HCT116 (cell line): Measurements from ENCODE around the gene HPS5. TPM values are rescaled to one million over a fixed set of nuclear protein-coding genes. Genes with fewer than 3 reads are reported as not detected.
"Not testable (repeated sequence)": the region's sequence is repeated elsewhere in the genome, so short reads cannot be mapped to it uniquely, and the experiment has no call there.

Experiments used
- ATAC-seq: fragments of 200-7000 bp; cut with Tn5 transposase; 2 replicates; pipeline ENCODE4 v1.9.1; 2020; ENCODE audit warnings: mild to moderate bottlenecking, moderate library complexity
- BruUV-seq: library from RNA; stranded (reverse); fragments of 400-500 nt; replicated peaks from 2 replicates; lab custom pipeline; 2021; lab: Mats Ljungman, UMichigan
- CTCF ChIA-PET: fragments of 300-600 bp; sonication (Branson Sonifier 250); formaldehyde crosslinking; loops from one replicate; lab custom pipeline; 2021; ENCODE audit warnings: antibody characterized with exemption; lab: Charles Lee
- POLR2A ChIA-PET: fragments of 300-600, 350-600 bp; sonication (Branson Sonifier 250); formaldehyde crosslinking; loops from one replicate; lab custom pipeline; 2021; ENCODE audit warnings: antibody characterized with exemption; lab: Charles Lee
- RAD21 ChIA-PET, 2 experiments: fragments of 300-600 bp; sonication (Branson Sonifier 250); formaldehyde crosslinking; loops; one replicate each; lab custom pipeline; 2023; ENCODE audit warnings: low total read pairs in 2 of 2; ENCODE audit not compliant: uncharacterized antibody in 2 of 2, unreplicated experiment in 2 of 2, low non-redundant PET in 1 of 2; lab: Charles Lee
- DNase-seq: peaks from one replicate; pipeline ENCODE4 v3.0.0-alpha.2; 2010; ENCODE audit warnings: low read depth, low spot score
- H2AFZ ChIP-seq: fragments of 200-600 bp; shearing (Covaris generic), sonication (generic); 2 replicates; pipeline ENCODE4 v1.6.1; 2017; ENCODE audit warnings: low read depth, mixed run types, mixed read lengths, antibody characterized with exemption, low read length; ENCODE audit not compliant: poor library complexity, severe bottlenecking
- H3K27ac ChIP-seq: 2 replicates; pipeline ENCODE4 v1.5.1; 2012; ENCODE audit warnings: low read depth, low read length
- H3K27me3 ChIP-seq: fragments of 200-600 bp; sonication (generic); 2 replicates; pipeline ENCODE4 v1.6.1; 2016; ENCODE audit warnings: mixed run types, low read length, mixed read lengths; ENCODE audit not compliant: insufficient read depth
- H3K36me3 ChIP-seq, 2 experiments: fragments of 200-500 bp in 1 of 2; fragments of 200-600 bp in 1 of 2; sonication (Bioruptor generic) in 1 of 2; sonication (generic) in 1 of 2; 2 replicates each; pipeline versions ENCODE4 v1.5.1 to v1.6.1; 2014 to 2016; ENCODE audit warnings: low read length in 2 of 2, inconsistent platforms in 1 of 2, mixed read lengths in 1 of 2, mixed run types in 1 of 2; ENCODE audit not compliant: insufficient read depth in 2 of 2, control insufficient read depth in 1 of 2
- H3K4me1 ChIP-seq, 2 experiments: fragments of 200-600 bp in 1 of 2; sonication (generic) in 1 of 2; 2 replicates each; pipeline versions ENCODE4 v1.5.1 to v1.6.1; 2012 to 2017; ENCODE audit warnings: low read length in 2 of 2, inconsistent platforms in 1 of 2, mild to moderate bottlenecking in 1 of 2, mixed read lengths in 1 of 2, mixed run types in 1 of 2, moderate library complexity in 1 of 2; ENCODE audit not compliant: insufficient read depth in 2 of 2, control insufficient read depth in 1 of 2
- H3K4me2 ChIP-seq: fragments of 200-600 bp; sonication (generic); 2 replicates; pipeline ENCODE4 v1.6.1; 2017; ENCODE audit warnings: mixed run types, low read length, mixed read lengths
- H3K4me3 ChIP-seq, 2 experiments: fragments of 200-600 bp in 1 of 2; sonication (generic) in 1 of 2; replicated peaks in 1 of 2; 2 replicates each; pipeline ENCODE4 v1.5.1; 2011 to 2016; ENCODE audit warnings: low read length in 2 of 2, control low read depth in 1 of 2, low read depth in 1 of 2, mild to moderate bottlenecking in 1 of 2, mixed read lengths in 1 of 2, mixed run types in 1 of 2
- H3K79me2 ChIP-seq: fragments of 200-600 bp; sonication (generic); 2 replicates; pipeline ENCODE4 v1.6.1; 2017; ENCODE audit warnings: mild to moderate bottlenecking, mixed run types, low read length, moderate library complexity, mixed read lengths; ENCODE audit not compliant: insufficient read depth
- H3K9ac ChIP-seq: fragments of 200-600 bp; sonication (generic); 2 replicates; pipeline ENCODE4 v1.6.1; 2016; ENCODE audit warnings: low read length, mixed read lengths
- H3K9me2 ChIP-seq: fragments of 200-600 bp; sonication (generic), shearing (Covaris generic); 2 replicates; pipeline ENCODE4 v1.6.1; 2017; ENCODE audit warnings: mixed run types, mild to moderate bottlenecking, moderate library complexity; ENCODE audit not compliant: insufficient read depth
- H3K9me3 ChIP-seq, 2 experiments: fragments of 200-500 bp in 1 of 2; fragments of 200-600 bp in 1 of 2; sonication (Bioruptor generic) in 1 of 2; sonication (generic) in 1 of 2; 2 replicates each; pipeline ENCODE4 v1.6.1; 2014 to 2017; ENCODE audit warnings: low read length in 2 of 2, mixed read lengths in 2 of 2, inconsistent platforms in 1 of 2, low read depth in 1 of 2, mild to moderate bottlenecking in 1 of 2, mixed run types in 1 of 2, moderate library complexity in 1 of 2; ENCODE audit not compliant: control insufficient read depth in 1 of 2, insufficient read depth in 1 of 2
- H4K20me1 ChIP-seq: fragments of 200-600 bp; sonication (generic), shearing (Covaris generic); 2 replicates; pipeline ENCODE4 v1.6.1; 2017; ENCODE audit warnings: mixed run types, mild to moderate bottlenecking, moderate library complexity; ENCODE audit not compliant: insufficient read depth
- CBX3 ChIP-seq: IDR thresholded peaks from 2 replicates; pipeline ENCODE4 v1.6.1; 2012; ENCODE audit warnings: low read depth
- CEBPB ChIP-seq: IDR thresholded peaks from 2 replicates; pipeline ENCODE4 v1.6.1; 2012; ENCODE audit warnings: low read depth
- ELF1 ChIP-seq: IDR thresholded peaks from 2 replicates; pipeline ENCODE4 v1.6.1; 2012; ENCODE audit warnings: low read depth, borderline replicate concordance
- EZH2 ChIP-seq: fragments of 200-600 bp; sonication (generic); IDR thresholded peaks from 2 replicates; pipeline ENCODE4 v1.6.1; 2017; ENCODE audit warnings: antibody characterized with exemption, mixed run types
- EZH2phosphoT487 ChIP-seq: fragments of 200-600 bp; IDR thresholded peaks from 2 replicates; pipeline ENCODE4 v1.6.1; 2018; ENCODE audit warnings: antibody characterized with exemption, borderline replicate concordance
- MAX ChIP-seq: IDR thresholded peaks from 2 replicates; pipeline ENCODE4 v1.6.1; 2012
- POLR2AphosphoS5 ChIP-seq: IDR thresholded peaks from 2 replicates; pipeline ENCODE4 v1.6.1; 2011; ENCODE audit warnings: mild to moderate bottlenecking, low read depth, low read length, moderate library complexity
- RAD21 ChIP-seq: IDR thresholded peaks from 2 replicates; pipeline ENCODE4 v1.6.1; 2012; ENCODE audit warnings: low read depth, mild to moderate bottlenecking
- SIN3A ChIP-seq: IDR thresholded peaks from 2 replicates; pipeline ENCODE4 v1.6.1; 2012; ENCODE audit warnings: low read depth
- SP1 ChIP-seq: IDR thresholded peaks from 2 replicates; pipeline ENCODE4 v1.6.1; 2012; ENCODE audit warnings: low read depth
- TCF7L2 ChIP-seq: IDR thresholded peaks from 2 replicates; pipeline ENCODE4 v1.7.0; 2011; ENCODE audit warnings: borderline replicate concordance, inconsistent platforms; ENCODE audit not compliant: insufficient read depth, insufficient read length; ENCODE audit errors: extremely low read depth
- ZFX ChIP-seq: fragments of 450-650 bp; IDR thresholded peaks from 2 replicates; pipeline ENCODE4 v1.6.1; 2017
- ZNF274 ChIP-seq: fragments of 200-500 bp; sonication (Bioruptor generic); IDR thresholded peaks from 2 replicates; pipeline ENCODE4 v1.6.1; 2014; ENCODE audit warnings: mild to moderate bottlenecking, low read depth, low read length, inconsistent platforms
- intact Hi-C: fragments of 100-400 bp; cut with micrococcal nuclease; formaldehyde crosslinking; loops from 2 replicates; pipeline ENCODE4 v1.10.0; 2022
- total RNA-seq: library from RNA; stranded (reverse); gene quantifications from one replicate; pipeline ENCODE4 v1.2.1, GENCODE V29; 2021; ENCODE audit not compliant: unreplicated experiment
- TF ChIP-seq, protein P1 (sequence below): IDR thresholded peaks from 2 replicates; pipeline ENCODE4 v1.6.1; 2012; ENCODE audit warnings: low read depth
- TF ChIP-seq, protein P2 (sequence below), 3 experiments: fragments of 200-600 bp in 1 of 3; sonication (generic) in 1 of 3; IDR thresholded peaks in 2 of 3; conservative IDR thresholded peaks in 1 of 3; 2 replicates each; pipeline ENCODE4 v1.5.1; 2012 to 2017; ENCODE audit warnings: low read depth in 2 of 3, low read length in 2 of 3, antibody characterized with exemption in 1 of 3, borderline replicate concordance in 1 of 3, control low read depth in 1 of 3, mild to moderate bottlenecking in 1 of 3, mixed read lengths in 1 of 3, mixed run types in 1 of 3, moderate library complexity in 1 of 3; ENCODE audit not compliant: insufficient read depth in 1 of 3

Gene HPS5
- total RNA-seq, 1 experiment from 2014 or later, result 19.6 TPM

DNA sequence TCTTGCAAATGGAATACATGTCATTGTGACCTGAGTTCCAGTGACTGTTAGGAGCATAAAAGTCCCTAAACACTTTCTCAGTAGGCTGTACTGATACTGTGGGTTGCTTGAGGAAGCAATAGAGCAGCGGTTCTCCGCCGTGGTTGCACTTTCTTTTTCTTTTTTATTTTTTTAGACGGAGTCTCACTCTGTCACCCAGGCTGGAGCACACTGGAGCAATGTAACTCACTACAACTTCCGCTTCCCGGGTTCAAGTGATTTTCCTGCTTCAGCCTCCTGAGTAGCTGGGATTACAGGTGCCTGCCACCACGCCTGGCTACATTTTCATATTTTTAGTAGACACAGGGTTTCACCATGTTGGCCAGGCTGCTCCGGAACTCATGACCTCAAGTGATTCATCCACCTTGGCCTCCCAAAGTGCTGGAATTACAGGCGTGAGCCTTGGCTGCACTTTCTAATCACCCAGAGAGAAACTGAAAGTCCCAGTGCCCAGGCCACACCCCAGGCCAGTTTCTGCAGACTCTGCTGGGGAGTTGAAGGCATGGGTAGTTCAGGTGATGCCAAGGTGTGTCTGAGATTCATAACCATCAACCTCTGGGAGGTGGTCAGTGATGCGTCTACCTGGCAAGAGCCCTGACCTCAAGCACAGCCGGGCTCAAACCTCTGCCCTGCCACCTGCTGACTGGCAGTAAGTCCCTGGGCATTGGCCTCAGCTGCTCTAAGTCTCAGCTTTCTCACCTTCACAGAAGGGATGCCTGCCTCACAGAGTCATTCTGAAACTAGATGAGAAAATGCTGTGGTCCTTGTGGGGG lies 75.4 kb downstream of the HPS5 start:
- POLR2A ChIA-PET, RAD21 ChIA-PET, H3K9ac ChIP-seq, BruUV-seq, H3K9me3 ChIP-seq, intact Hi-C loops, H3K27me3 ChIP-seq, CTCF ChIA-PET, DNase-seq, H3K4me1 ChIP-seq, H2AFZ ChIP-seq, H3K36me3 ChIP-seq, H3K27ac ChIP-seq, H3K79me2 ChIP-seq, H3K4me2 ChIP-seq, H3K9me2 ChIP-seq, H3K4me3 ChIP-seq, H4K20me1 ChIP-seq: not testable (repeated sequence)
- ATAC-seq, result peak; percentile 43; the same call in 1 of the 2 replicates

DNA sequence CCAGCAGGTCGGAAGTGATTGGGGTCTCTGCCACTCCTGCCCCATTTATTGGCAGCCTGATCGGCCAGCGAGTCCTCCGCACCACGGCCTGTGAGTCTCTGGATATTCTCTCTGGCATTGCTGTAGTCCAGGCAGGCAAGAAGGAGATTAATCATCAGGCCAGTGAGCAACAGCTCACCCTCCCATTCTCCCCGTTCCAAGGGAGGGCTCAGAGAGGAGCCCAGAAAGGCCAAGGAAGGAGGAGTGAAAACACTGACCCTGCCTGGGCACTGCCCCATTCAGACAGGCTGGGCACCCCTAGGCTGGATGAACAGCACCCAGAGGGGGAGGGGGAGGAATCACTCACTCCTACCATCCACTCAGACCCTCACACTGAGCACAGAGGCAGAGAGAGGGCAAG lies 76.5 kb downstream of the HPS5 start:
- Histone ChIP-seq H3K4me2 (no peak overlapping the region), H3K9ac (no peak overlapping the region), H4K20me1 (no peaks in the 10 kb centered on the region), H3K9me2 (no peaks in the 10 kb centered on the region), H3K79me2 (no peaks in the 10 kb centered on the region), H3K36me3 (no peaks in the 10 kb centered on the region), H3K27me3 (no peaks in the 10 kb centered on the region), H3K4me1 (no peaks in the 10 kb centered on the region; a peak in 1 of 4 replicates), H3K4me3 (no peak overlapping the region), H3K9me3 (no peaks in the 10 kb centered on the region), H2AFZ (no peak overlapping the region), H3K27ac (no peak overlapping the region)
- intact Hi-C loops, result no loop called here
- no TSS peak for BruUV-seq
- ChIA-PET RAD21 (no interaction called here), CTCF (no interaction called here), POLR2A (no interaction called here)
- no peak for ATAC-seq
- DNase-seq, result no peak
- TF ChIP-seq EZH2 (no peak), SIN3A (no peak), ZFX (no peak), POLR2AphosphoS5 (no peak), MAX (no peak), ZNF274 (no peak), CBX3 (no peak), ELF1 (no peak), CEBPB (no peak), RAD21 (no peak), TCF7L2 (no peak), SP1 (no peak), EZH2phosphoT487 (no peak)
- TF ChIP-seq, protein P1, sequence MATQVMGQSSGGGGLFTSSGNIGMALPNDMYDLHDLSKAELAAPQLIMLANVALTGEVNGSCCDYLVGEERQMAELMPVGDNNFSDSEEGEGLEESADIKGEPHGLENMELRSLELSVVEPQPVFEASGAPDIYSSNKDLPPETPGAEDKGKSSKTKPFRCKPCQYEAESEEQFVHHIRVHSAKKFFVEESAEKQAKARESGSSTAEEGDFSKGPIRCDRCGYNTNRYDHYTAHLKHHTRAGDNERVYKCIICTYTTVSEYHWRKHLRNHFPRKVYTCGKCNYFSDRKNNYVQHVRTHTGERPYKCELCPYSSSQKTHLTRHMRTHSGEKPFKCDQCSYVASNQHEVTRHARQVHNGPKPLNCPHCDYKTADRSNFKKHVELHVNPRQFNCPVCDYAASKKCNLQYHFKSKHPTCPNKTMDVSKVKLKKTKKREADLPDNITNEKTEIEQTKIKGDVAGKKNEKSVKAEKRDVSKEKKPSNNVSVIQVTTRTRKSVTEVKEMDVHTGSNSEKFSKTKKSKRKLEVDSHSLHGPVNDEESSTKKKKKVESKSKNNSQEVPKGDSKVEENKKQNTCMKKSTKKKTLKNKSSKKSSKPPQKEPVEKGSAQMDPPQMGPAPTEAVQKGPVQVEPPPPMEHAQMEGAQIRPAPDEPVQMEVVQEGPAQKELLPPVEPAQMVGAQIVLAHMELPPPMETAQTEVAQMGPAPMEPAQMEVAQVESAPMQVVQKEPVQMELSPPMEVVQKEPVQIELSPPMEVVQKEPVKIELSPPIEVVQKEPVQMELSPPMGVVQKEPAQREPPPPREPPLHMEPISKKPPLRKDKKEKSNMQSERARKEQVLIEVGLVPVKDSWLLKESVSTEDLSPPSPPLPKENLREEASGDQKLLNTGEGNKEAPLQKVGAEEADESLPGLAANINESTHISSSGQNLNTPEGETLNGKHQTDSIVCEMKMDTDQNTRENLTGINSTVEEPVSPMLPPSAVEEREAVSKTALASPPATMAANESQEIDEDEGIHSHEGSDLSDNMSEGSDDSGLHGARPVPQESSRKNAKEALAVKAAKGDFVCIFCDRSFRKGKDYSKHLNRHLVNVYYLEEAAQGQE, result no peak
- TF ChIP-seq, protein P2, sequence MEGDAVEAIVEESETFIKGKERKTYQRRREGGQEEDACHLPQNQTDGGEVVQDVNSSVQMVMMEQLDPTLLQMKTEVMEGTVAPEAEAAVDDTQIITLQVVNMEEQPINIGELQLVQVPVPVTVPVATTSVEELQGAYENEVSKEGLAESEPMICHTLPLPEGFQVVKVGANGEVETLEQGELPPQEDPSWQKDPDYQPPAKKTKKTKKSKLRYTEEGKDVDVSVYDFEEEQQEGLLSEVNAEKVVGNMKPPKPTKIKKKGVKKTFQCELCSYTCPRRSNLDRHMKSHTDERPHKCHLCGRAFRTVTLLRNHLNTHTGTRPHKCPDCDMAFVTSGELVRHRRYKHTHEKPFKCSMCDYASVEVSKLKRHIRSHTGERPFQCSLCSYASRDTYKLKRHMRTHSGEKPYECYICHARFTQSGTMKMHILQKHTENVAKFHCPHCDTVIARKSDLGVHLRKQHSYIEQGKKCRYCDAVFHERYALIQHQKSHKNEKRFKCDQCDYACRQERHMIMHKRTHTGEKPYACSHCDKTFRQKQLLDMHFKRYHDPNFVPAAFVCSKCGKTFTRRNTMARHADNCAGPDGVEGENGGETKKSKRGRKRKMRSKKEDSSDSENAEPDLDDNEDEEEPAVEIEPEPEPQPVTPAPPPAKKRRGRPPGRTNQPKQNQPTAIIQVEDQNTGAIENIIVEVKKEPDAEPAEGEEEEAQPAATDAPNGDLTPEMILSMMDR (IDR thresholded peaks at IDR 0.05 in 2 of 3, conservative IDR thresholded peaks at IDR 0.05 in 1 of 3; ENCODE audit: borderline replicate concordance in 1 of 3, insufficient read depth in 1 of 3, low read depth in 2 of 3, low read length in 2 of 3), result no peak
